Neural crest cell (in vitro differentiated cells): ENCODE results near the gene NTM. TPM values are rescaled to one million over a fixed set of nuclear protein-coding genes. Genes with fewer than 3 reads are reported as not detected.

ENCODE experiments used
- DNase-seq: peaks from one replicate; pipeline ENCODE4 v3.0.0; 2021; ENCODE audit warnings: low read depth, mixed read lengths, low spot score
- H3K27ac Mint-ChIP-seq: one replicate; pipeline ENCODE4 v1.8.0; 2021; ENCODE audit warnings: mild to moderate bottlenecking, mixed read lengths; ENCODE audit not compliant: unreplicated experiment
- H3K27me3 Mint-ChIP-seq: 2 replicates; pipeline ENCODE4 v1.8.0; 2021; ENCODE audit warnings: low read depth, mild to moderate bottlenecking, mixed read lengths
- H3K36me3 Mint-ChIP-seq: 2 replicates; pipeline ENCODE4 v1.8.0; 2021; ENCODE audit warnings: low read depth, mild to moderate bottlenecking, mixed read lengths
- H3K4me1 Mint-ChIP-seq: 2 replicates; pipeline ENCODE4 v1.8.0; 2021; ENCODE audit warnings: mixed read lengths
- H3K4me3 Mint-ChIP-seq: one replicate; pipeline ENCODE4 v1.8.0; 2021; ENCODE audit warnings: mild to moderate bottlenecking, mixed read lengths
- H3K9me3 Mint-ChIP-seq: 2 replicates; pipeline ENCODE4 v1.8.0; 2021; ENCODE audit warnings: mixed read lengths
- total RNA-seq: library from RNA; stranded (reverse); gene quantifications from 2 replicates; pipeline ENCODE4 v1.2.1, GENCODE V29; 2021
- TF ChIP-seq, protein P1 (sequence below): fragments of 200-600 bp; sonication (generic); conservative IDR thresholded peaks from 2 replicates; pipeline ENCODE4 v1.5.0; 2021; ENCODE audit warnings: antibody characterized with exemption, mild to moderate bottlenecking

NTM gene
- total RNA-seq, 1 donor from 2014 or later, result 11.3 TPM

DNA sequence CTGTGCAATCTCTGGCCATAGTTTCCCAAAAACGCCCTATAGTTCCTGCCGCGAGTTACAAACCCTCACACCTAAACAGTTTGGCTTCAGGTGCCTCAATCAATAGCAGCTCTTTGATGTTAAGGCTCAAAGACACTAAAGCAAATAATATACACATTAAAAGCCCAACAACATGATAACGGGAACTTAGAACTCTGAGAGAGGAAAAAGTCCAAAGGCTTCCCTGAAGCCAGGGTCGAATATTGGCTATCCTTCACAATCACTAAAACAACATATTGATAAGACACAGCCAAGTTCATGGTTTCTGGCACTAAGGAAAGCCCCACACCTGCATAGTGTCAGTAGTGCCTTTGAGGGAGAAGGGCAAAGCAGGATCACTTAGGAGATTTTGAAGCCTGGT lies 54.9 kb downstream of the NTM start:
- Mint-ChIP-seq H3K36me3 (no peaks in the 10 kb centered on the region), H3K9me3 (no peaks in the 10 kb centered on the region), H3K27me3 (no peaks in the 10 kb centered on the region), H3K4me3 (no peak overlapping the region), H3K27ac (no peak overlapping the region), H3K4me1 (no peaks in the 10 kb centered on the region)
- TF ChIP-seq, protein P1, sequence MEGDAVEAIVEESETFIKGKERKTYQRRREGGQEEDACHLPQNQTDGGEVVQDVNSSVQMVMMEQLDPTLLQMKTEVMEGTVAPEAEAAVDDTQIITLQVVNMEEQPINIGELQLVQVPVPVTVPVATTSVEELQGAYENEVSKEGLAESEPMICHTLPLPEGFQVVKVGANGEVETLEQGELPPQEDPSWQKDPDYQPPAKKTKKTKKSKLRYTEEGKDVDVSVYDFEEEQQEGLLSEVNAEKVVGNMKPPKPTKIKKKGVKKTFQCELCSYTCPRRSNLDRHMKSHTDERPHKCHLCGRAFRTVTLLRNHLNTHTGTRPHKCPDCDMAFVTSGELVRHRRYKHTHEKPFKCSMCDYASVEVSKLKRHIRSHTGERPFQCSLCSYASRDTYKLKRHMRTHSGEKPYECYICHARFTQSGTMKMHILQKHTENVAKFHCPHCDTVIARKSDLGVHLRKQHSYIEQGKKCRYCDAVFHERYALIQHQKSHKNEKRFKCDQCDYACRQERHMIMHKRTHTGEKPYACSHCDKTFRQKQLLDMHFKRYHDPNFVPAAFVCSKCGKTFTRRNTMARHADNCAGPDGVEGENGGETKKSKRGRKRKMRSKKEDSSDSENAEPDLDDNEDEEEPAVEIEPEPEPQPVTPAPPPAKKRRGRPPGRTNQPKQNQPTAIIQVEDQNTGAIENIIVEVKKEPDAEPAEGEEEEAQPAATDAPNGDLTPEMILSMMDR, result no peak
- DNase-seq, result no peak

DNA sequence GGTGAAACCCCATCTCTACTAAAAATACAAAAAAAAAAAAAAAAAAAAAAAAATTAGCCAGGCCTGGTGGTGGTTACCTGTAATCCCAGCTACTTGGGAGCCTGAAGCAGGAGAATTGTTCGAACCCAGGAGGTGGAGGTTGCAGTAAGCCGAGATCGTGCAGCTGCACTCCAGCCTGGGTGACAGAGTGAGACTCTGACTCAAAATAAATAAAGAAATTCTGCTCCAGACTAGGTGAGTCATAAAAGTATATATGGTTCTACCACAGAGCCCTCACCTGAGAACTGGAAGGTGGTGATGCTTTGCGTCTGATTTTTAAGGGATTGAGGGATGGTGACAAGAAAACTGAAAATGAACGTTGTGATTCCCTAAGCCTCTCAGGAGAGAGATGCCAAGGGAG lies 58.4 kb downstream of the NTM start:
- no peaks in the 10 kb centered on the region for H3K4me1 Mint-ChIP-seq
- no peaks in the 10 kb centered on the region for H3K36me3 Mint-ChIP-seq
- no peak overlapping the region for H3K4me3 Mint-ChIP-seq
- TF ChIP-seq, protein P1, result no peak
- no peaks in the 10 kb centered on the region for H3K9me3 Mint-ChIP-seq
- H3K27ac Mint-ChIP-seq, result no peak overlapping the region
- no peaks in the 10 kb centered on the region for H3K27me3 Mint-ChIP-seq
- DNase-seq, result no peak

DNA sequence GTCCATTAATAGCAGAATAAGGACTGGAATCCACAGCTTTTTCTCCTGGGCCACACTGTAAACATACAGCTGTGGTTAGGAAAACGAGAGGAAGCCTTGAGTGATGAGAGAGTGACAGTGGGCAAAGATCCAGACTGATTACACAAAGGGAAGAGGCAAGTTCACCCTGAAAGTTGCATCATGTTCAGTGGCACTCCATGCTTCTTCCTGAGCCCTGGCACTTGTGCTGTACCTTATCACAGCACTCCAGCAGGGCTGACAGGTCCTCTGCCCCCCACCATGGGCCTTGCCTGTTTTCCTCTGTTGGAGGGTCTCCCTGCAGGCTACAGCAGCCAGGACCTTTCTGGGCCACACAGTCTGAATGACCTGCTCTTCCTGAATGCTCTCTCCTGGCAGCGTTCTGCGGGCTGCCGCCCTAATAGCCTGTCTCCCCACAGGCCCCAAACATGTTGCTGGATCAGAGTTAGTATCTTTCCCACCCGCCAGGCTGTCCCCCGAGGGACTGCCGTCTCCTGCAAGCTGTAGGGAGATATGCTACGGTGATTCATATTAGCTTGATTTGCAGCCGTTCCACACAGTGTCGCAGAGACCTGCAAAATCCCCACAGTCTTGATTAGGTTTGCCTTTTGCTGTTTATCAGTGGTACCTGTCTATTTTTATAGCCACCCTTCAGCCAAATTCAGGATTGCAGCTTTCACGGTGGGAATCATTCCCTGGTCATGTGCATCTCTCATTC lies 60.2 kb downstream of the NTM start:
- TF ChIP-seq, protein P1, result no peak
- Mint-ChIP-seq H3K27ac (no peak overlapping the region), H3K27me3 (no peaks in the 10 kb centered on the region), H3K36me3 (no peaks in the 10 kb centered on the region), H3K4me1 (no peaks in the 10 kb centered on the region), H3K4me3 (no peak overlapping the region), H3K9me3 (no peaks in the 10 kb centered on the region)
- DNase-seq, result no peak

DNA sequence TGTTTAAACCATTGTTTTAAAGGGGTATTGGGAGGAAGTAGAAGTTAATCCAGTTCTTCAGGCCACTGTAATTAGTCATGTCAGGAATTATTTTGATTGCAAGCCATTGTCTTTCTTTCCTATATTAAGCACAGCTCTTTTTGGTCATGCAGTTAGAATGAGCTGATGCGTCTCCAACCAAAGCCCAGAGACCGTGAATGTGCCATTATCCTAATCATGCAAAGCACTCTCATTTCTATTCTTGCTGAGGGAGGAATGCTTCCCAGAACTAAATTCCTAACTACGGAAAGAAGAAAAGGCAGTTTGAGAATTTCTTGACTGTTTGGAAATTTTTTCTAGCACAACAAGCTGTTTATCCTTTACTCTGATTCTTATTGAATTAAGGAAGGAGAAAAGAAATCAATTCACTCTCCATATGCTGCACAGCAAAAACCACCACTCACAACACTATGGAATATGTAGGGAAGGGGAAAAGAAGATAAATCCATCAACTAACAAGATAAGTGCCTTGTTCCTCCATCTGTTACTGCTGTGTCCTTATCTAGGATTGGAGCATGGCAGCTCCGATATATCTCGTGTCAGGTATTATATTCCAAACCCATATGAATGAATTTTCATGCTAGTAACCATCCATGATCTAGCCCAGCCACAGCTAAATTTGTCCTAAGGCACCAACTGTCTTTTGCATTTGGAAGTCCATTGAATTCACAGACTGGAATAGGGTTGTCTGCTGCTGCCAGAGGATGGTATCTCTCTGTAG lies 70.8 kb downstream of the NTM start:
- TF ChIP-seq, protein P1, result no peak
- peaks cover 14% of the 10 kb centered on the region for H3K9me3 Mint-ChIP-seq
- no peaks in the 10 kb centered on the region for H3K4me1 Mint-ChIP-seq
- H3K4me3 Mint-ChIP-seq, result no peak overlapping the region
- H3K27ac Mint-ChIP-seq, result no peak overlapping the region
- peaks cover 2% of the 10 kb centered on the region for H3K27me3 Mint-ChIP-seq
- H3K36me3 Mint-ChIP-seq, result peaks cover 8% of the 10 kb centered on the region
- DNase-seq, result no peak

DNA sequence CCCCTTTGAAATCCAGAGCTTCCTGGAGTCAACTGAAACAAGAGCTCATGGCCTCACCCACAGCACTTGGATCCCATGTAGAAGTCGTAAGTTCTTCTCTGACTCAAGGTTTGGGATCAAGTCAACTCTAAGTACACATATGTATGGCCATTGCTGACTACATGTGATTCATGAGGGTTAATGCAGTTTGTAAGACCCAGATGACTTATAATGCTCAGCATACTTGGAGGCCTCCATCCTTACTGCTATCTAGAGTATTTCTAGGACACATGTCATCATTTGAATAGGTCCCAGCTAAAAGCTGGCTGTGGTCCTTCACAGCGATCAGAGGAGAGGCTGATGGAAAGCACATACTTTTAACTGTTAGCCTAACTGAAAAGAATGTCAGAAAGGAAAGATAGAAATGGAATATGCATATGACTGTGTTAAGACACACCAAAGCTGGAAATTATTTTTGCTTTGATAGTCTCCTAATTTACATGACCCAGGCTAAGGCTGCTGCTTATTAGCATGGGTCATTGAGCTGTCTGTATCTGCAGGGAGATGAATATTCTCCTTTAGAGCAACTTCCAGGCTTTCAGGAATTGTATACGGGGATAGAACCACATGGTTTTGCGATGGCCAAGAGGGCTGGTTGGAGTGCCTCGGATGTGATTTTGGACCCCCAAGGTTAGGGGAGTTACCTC lies 76.3 kb downstream of the NTM start:
- H3K27me3 Mint-ChIP-seq, result peaks cover 2% of the 10 kb centered on the region
- no peak overlapping the region for H3K27ac Mint-ChIP-seq
- TF ChIP-seq, protein P1, result no peak

More for the DNA sequence above, 76.3 kb downstream of the NTM start:
- no peak overlapping the region for H3K4me3 Mint-ChIP-seq
- no peak for DNase-seq
- H3K9me3 Mint-ChIP-seq, result peaks cover 7% of the 10 kb centered on the region
- no peaks in the 10 kb centered on the region for H3K36me3 Mint-ChIP-seq
- no peaks in the 10 kb centered on the region for H3K4me1 Mint-ChIP-seq
